Measurements from ENCODE around the gene BIRC5.
"Not testable (repeated sequence)": the region's sequence is repeated elsewhere in the genome, so short reads cannot be mapped to it uniquely, and the experiment has no call there.

The BIRC5 gene

GRCh38 chr17:78224231-78225087, 10.4 kb downstream of the BIRC5 start:
- no peak for DNase-seq (ENCODE audit: low read depth in 2 of 2)

- DNase-seq (ENCODE audit: low read depth in 2 of 2): no peak
These were observed 11.2 kb downstream of the BIRC5 start for GRCh38 chr17:78225088-78225865.

- DNase-seq (ENCODE audit: low read depth in 2 of 2): no peak
These were observed 12.2 kb downstream of the BIRC5 start for GRCh38 chr17:78226055-78226758.

- no peak for DNase-seq (ENCODE audit: low read depth in 2 of 2)
These were observed 12.9 kb downstream of the BIRC5 start for GRCh38 chr17:78226759-78227454.

GRCh38 chr17:78227455-78227916, 13.4 kb downstream of the BIRC5 start:
- no peak for DNase-seq (ENCODE audit: low read depth in 2 of 2)

- no peak for DNase-seq (ENCODE audit: low read depth in 2 of 2)
These were observed 14.1 kb downstream of the BIRC5 start for GRCh38 chr17:78228176-78228575.

GRCh38 chr17:78230252-78230962, 16.4 kb downstream of the BIRC5 start:
- no peak for DNase-seq (ENCODE audit: low read depth in 2 of 2)

- DNase-seq (ENCODE audit: low read depth in 2 of 2): no peak
These were observed 17.2 kb downstream of the BIRC5 start, which contains the start of gene TMEM235 for GRCh38 chr17:78230996-78231935. TSS of gene TMEM235 (plus strand) at chr17:78231631. CDS start at chr17:78232024, 393 bp downstream.

GRCh38 chr17:78231991-78232858, 18.2 kb downstream of the BIRC5 start:
- DNase-seq (ENCODE audit: low read depth in 2 of 2): no peak

GRCh38 chr17:78232859-78233173, 18.8 kb downstream of the BIRC5 start:
- no peak for DNase-seq (ENCODE audit: low read depth in 2 of 2)

GRCh38 chr17:78233678-78234077, 19.6 kb downstream of the BIRC5 start:
- no peak for DNase-seq (ENCODE audit: low read depth in 2 of 2)

GRCh38 chr17:78234261-78234865, 20.3 kb downstream of the BIRC5 start:
- no peak for DNase-seq (ENCODE audit: low read depth in 2 of 2)

GRCh38 chr17:78235022-78235421, 21.0 kb downstream of the BIRC5 start:
- DNase-seq (ENCODE audit: low read depth in 2 of 2): not testable (repeated sequence)

- no peak for DNase-seq (ENCODE audit: low read depth in 2 of 2)
These were observed 21.8 kb downstream of the BIRC5 start for GRCh38 chr17:78235885-78236284.

GRCh38 chr17:78236362-78237127, 22.5 kb downstream of the BIRC5 start:
- DNase-seq (ENCODE audit: low read depth in 2 of 2): no peak

- no peak for DNase-seq (ENCODE audit: low read depth in 2 of 2)
These were observed 23.5 kb downstream of the BIRC5 start for GRCh38 chr17:78237401-78238012.

- no peak for DNase-seq (ENCODE audit: low read depth in 2 of 2)
These were observed 24.9 kb downstream of the BIRC5 start for GRCh38 chr17:78238823-78239488.

Measured in stimulated activated CD4-positive, alpha-beta T cell treated with anti-CD3 and anti-CD28 coated beads, Interleukin-1b, Interleukin-23, amount 100 ng/mL, for 1 hour (primary cell).